HepG2 (cell line): ENCODE results near the gene MAST1. TPM values are rescaled to one million over a fixed set of nuclear protein-coding genes. Genes with fewer than 3 reads are reported as not detected.

Source experiments
- ADNP ChIP-seq: sonication (generic); formaldehyde crosslinking; IDR thresholded peaks from 2 replicates; pipeline ENCODE4 v1.4.0; 2020; ENCODE audit warnings: missing genetic modification reagents
- AGO1 ChIP-seq: fragments of 200-400 bp; formaldehyde crosslinking; IDR thresholded peaks from 2 replicates; pipeline ENCODE4 v1.6.1; 2017; ENCODE audit warnings: mild to moderate bottlenecking, low read depth, low read length, moderate library complexity; ENCODE audit not compliant: poor library complexity, severe bottlenecking
- BHLHE40 ChIP-seq: IDR thresholded peaks from 2 replicates; pipeline ENCODE4 v1.6.1; 2011; ENCODE audit warnings: low read length, improper control_type of control experiment
- CCDC6 ChIP-seq: sonication (generic); formaldehyde crosslinking; IDR thresholded peaks from 2 replicates; pipeline ENCODE4 v1.8.1; 2022; ENCODE audit warnings: mild to moderate bottlenecking, missing genetic modification reagents, moderate library complexity
- HNF4G ChIP-seq, 2 experiments: sonication (generic) in 1 of 2; formaldehyde crosslinking in 1 of 2; IDR thresholded peaks; 2 replicates each; pipeline versions ENCODE4 v1.4.0 to v1.6.1; 2011 to 2020; ENCODE audit warnings: borderline replicate concordance in 2 of 2, low read depth in 2 of 2, mild to moderate bottlenecking in 2 of 2, low read length in 1 of 2, missing genetic modification reagents in 1 of 2, moderate library complexity in 1 of 2
- MYPOP ChIP-seq: sonication (generic); formaldehyde crosslinking; IDR thresholded peaks from 2 replicates; pipeline ENCODE4 v1.8.1; 2023; ENCODE audit warnings: mild to moderate bottlenecking, moderate library complexity, missing genetic modification reagents
- REST ChIP-seq, 2 experiments: IDR thresholded peaks; 2 replicates each; pipeline ENCODE4 v1.6.1; 2011 to 2012; ENCODE audit warnings: low read length in 2 of 2, borderline replicate concordance in 1 of 2, low read depth in 1 of 2, mild to moderate bottlenecking in 1 of 2, moderate library complexity in 1 of 2
- ZBTB3 ChIP-seq: sonication (generic); formaldehyde crosslinking; IDR thresholded peaks from 2 replicates; pipeline ENCODE4 v1.4.0; 2020; ENCODE audit warnings: low read depth, mild to moderate bottlenecking, moderate library complexity, missing genetic modification reagents, borderline replicate concordance
- ZBTB42 ChIP-seq: sonication (generic); formaldehyde crosslinking; IDR thresholded peaks from 2 replicates; pipeline ENCODE4 v1.5.0; 2020; ENCODE audit warnings: mild to moderate bottlenecking, missing genetic modification reagents
- ZNF496 ChIP-seq: sonication (generic); formaldehyde crosslinking; IDR thresholded peaks from 2 replicates; pipeline ENCODE4 v1.8.1; 2023; ENCODE audit warnings: mild to moderate bottlenecking, moderate library complexity, missing genetic modification reagents; ENCODE audit not compliant: insufficient replicate concordance
- polyA plus RNA-seq, 8 experiments: library from polyadenylated mRNA; depleted of rRNA in 3 of 8; stranded (reverse) in 7 of 8; unstranded in 1 of 8; fragments of >200 nt; fragmentation: Illumina TruSeq in 4 of 8; extraction: Trizol in 4 of 8; gene quantifications; 2 replicates each; pipeline versions ENCODE4 v1.2.1 to v1.2.3, GENCODE V29; 2011 to 2016; ENCODE audit warnings: low read depth in 4 of 8, missing spikeins in 1 of 8, mixed read lengths in 1 of 8; ENCODE audit not compliant: insufficient read depth in 1 of 8
- total RNA-seq, 5 experiments: library from RNA; depleted of rRNA; stranded (reverse); fragments of >200 nt; fragmentation: Illumina TruSeq; extraction: Trizol; gene quantifications; 2 replicates each; pipeline ENCODE4 v1.2.3, GENCODE V29; 2016; ENCODE audit warnings: low read depth in 1 of 5

The MAST1 gene
- total and polyA plus RNA-seq, 2 of the 13 experiments (the other 11 are each of a cell fraction or from before 2014, with no cell fraction given) = 0.73 to 4.7 TPM

GRCh38 chr19:12793290-12794195 is 44.8 kb upstream of the MAST1 start (continued):
- TF ChIP-seq HNF4G (IDR thresholded peaks at IDR 0.05; ENCODE audit: borderline replicate concordance, low read depth, low read length) (peak; percentile 33; the same call in 1 of the 2 replicates), HNF4G (CRISPR knock-in tag; IDR thresholded peaks at IDR 0.05; ENCODE audit: borderline replicate concordance, low read depth) (peak; percentile 43; the same call in 1 of the 2 replicates), ZNF496 (CRISPR knock-in tag) (no peak), MYPOP (CRISPR knock-in tag) (no peak; the same call in 1 of the 2 replicates), AGO1 (peak; percentile 99), REST (IDR thresholded peaks at IDR 0.05; ENCODE audit: borderline replicate concordance in 1 of 2, low read depth in 1 of 2, low read length in 2 of 2) (no peak), ZBTB42 (CRISPR knock-in tag) (no peak), ADNP (CRISPR knock-in tag) (no peak), ZBTB3 (no peak; the same call in 1 of the 2 replicates), BHLHE40 (peak; percentile 26; the same call in 1 of the 2 replicates), CCDC6 (CRISPR knock-in tag) (no peak)
